GM21529 (cell line): ENCODE measurements around the gene MUC6.

ENCODE experiments used
- ATAC-seq: cut with Tn5 transposase; IDR thresholded peaks from one replicate; pipeline ENCODE4 v1.9.1; 2021; ENCODE audit not compliant: unreplicated experiment

The MUC6 gene

DNA sequence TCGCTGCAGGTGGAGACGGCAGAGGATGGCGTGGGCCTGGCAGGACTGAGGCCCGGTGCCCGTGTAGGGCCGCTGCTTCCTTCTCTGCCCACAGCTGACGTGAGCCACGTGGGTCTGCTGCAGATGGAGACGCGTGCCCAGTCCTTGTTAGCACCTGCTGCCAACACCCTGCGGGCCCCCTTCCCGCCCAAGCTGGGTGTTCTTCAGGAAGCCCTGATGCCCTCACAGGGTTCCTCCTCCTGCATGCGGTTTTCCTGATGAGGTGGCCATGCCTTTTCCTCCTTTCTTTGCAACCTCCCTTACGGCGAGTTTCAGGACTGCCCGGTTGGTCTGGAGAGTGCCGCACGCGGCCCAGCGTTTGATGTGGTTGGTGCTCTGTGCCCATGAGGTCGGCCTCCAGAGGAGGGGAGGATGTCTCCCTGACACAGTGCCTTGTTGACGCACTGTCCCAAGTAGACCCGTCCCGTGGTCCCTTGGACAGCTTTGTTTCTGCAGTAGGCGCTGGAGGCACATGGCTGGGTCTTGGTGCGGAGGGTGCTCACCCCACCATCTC is 66.1 kb downstream of the MUC6 start:
- no peak for ATAC-seq

DNA sequence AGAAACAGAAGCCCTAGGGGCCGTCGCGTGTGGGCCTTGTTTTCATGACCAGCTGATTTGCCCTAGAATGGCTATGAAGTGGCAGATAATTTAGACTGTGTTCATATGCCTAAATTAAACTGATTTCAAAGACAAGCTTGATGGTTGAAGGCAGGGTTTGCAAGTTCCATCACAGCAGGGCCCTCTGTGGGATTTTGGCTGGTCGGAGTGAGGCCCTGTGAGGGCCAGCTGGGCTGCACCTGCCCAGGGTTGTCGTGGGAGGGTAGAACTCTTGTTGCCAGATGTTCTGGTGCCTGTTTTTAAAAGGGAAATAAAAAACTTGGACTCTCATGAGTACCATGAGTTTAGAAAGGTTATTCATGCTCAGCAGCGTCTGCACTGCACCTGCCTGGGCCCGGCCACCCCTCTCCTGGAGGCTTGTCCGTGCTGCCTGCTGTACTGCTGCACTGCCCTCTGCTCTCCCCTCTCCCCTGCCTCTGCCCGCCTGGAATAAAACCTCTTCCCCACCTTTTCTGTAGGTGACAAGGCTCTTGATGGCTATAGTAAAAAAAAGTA is 66.8 kb downstream of the MUC6 start:
- no peak for ATAC-seq

DNA sequence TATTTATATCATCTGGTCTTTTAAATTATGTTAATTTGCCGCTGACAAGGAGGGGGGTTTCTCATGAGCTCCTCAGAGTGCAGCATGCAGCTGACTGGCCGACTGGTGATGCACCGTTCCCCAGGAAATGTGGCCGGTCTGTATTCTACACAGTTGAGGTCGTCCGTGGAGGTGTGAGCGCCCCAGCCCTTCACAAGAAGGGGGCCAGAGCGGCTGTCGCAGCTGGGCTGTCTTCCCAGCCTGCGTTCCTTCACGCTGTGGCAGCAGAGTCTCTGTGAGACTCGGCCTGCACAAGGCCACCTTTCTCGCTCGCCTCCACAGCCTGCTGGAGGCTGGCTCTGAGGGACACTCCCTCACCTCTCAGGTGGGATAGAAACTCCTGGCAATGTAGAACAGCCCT is 67.7 kb downstream of the MUC6 start:
- ATAC-seq, result no peak

DNA sequence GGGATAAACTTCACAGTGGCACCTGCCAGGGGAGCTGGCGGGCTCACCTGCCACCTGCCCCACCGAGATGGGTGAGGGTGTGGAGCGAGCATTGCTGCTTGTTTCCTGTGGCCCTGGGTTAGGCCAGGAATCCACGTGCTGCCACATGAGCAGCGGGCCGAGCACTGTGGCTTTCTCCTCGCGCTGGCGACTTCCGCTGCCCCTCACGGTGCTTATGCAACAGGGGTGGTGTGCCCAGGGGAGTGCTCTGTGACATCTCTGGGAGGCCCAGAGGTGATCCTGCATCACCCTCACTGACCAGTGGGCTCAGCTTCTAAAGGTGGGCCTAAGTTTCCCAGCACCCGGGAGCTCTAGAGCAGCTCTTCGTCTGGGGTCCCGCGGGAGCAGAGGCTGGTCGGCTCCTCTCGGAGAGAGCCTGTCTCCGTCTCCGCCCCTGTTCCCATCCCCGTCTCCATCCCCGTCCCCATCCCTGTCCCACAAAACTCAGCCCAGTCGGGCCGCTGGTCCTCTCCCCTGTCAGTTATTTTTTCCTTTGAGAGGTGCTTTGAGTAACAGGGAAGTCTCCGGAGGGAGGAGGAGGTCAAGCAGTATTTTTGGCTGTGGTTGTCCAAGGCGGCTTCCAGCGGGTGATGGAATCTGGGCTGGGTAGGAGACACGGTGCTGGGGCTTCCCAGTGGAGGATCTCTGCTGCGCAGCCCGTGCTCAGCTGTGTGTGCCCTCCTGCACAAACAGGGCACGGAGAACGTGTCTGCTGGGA is 68.3 kb downstream of the MUC6 start:
- ATAC-seq, result no peak

DNA sequence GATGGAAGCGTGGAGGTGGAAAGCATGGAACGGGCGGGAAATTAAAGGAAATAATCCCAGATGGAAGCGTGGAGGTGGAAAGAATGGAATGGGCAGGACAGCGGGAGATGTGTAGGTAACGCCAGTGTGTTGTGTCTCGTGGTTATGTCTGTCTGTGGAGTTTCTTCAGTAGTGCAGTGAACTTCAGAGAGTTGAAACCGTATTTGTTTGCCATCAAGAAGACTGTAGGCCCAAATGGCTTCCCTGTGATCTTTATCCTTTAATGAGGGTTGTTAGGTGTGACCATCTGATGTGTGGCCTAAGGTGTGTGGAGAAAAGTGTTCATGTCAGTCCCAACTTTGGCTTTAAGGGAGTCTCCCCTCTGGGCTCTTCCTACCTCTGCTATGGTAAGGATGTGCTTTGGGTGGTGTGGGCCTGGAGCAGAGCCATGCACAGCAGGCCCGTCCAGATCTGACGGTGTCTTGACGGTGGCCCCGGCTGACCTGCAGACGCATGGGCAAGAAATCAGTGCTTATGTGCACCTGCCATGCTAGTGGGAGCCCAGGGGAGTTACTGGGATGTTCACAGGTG is 71.2 kb downstream of the MUC6 start:
- ATAC-seq, result no peak

DNA sequence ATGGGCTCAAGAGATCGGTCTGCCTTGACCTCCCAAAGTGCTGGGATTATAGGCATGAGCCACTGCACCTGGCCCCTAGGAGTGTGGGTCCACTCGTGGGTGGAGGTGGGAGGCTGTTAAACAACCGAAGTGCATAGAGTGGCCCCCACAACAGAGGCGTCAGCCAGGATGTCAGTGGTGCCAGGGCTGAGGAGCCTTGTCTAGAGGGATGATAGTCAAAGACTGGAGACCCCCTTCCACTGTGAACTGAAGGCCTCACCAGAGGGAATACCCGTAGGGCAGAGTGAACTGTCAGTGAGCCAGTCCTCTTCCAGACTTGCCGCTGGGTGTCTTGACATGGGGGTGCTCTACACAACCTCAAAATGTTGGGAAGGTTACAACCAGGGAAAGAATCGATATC is 72.7 kb downstream of the MUC6 start:
- ATAC-seq, result no peak
